Tibial nerve (tissue), 4 donors: ENCODE results near the gene ACP3. TPM values are rescaled to one million over a fixed set of nuclear protein-coding genes. Genes with fewer than 3 reads are reported as not detected.

ENCODE experiments used
- DNase-seq, 2 donors: peaks; one replicate each; pipeline ENCODE4 v3.0.0-alpha.2; 2019; ENCODE audit warnings: low spot score in 2 of 2
- H3K27ac ChIP-seq, 4 donors: fragments of 200-600 bp; sonication (generic) in 3 of 4; one replicate each; pipeline ENCODE4 v1.5.1; 2017 to 2019; ENCODE audit warnings: mild to moderate bottlenecking in 1 of 4
- H3K27me3 ChIP-seq, 2 donors: fragments of 200-600 bp; sonication (generic) in 1 of 2; one replicate each; pipeline versions ENCODE4 v1.5.1 to v1.6.0; 2017 to 2019
- H3K36me3 ChIP-seq, 3 donors: fragments of 200-600 bp; sonication (generic); one replicate each; pipeline ENCODE4 v1.5.1; 2018 to 2019
- H3K4me1 ChIP-seq, 4 donors: fragments of 200-600 bp; sonication (generic) in 3 of 4; one replicate each; pipeline ENCODE4 v1.5.1; 2017 to 2019
- H3K4me3 ChIP-seq, 4 donors: fragments of 200-600 bp; sonication (generic) in 3 of 4; one replicate each; pipeline ENCODE4 v1.5.1; 2017 to 2019; ENCODE audit warnings: mild to moderate bottlenecking in 1 of 4, moderate library complexity in 1 of 4
- H3K9me3 ChIP-seq, 4 donors: fragments of 200-600 bp; sonication (generic) in 3 of 4; one replicate each; pipeline ENCODE4 v1.5.1; 2017 to 2019
- EP300 ChIP-seq, 2 donors: sonication (generic); formaldehyde crosslinking; IDR thresholded peaks; one replicate each; pipeline ENCODE4 v1.6.1; 2017; ENCODE audit warnings: antibody characterized with exemption in 2 of 2, mild to moderate bottlenecking in 1 of 2
- POLR2A ChIP-seq, 2 donors: fragments of 450-650 bp; IDR thresholded peaks; one replicate each; pipeline ENCODE4 v1.6.1; 2017; ENCODE audit warnings: antibody characterized with exemption in 2 of 2, mild to moderate bottlenecking in 2 of 2, moderate library complexity in 2 of 2
- whole genome bisulfite sequencing, 2 donors: methylation state at CpG; one replicate each; pipeline ENCODE4 v1.1.5; 2018; 5-methylcytosine and 5-hydroxymethylcytosine counted together
- total RNA-seq, 4 donors: library from RNA; depleted of rRNA; stranded (reverse); fragments of >200 nt; gene quantifications; one replicate each; pipeline ENCODE4 v1.1.0, GENCODE V29; 2016
- TF ChIP-seq, protein P1 (sequence below), 5 experiments: fragments of 200-600 bp in 3 of 5; fragments of 450-650 bp in 2 of 5; sonication (generic) in 3 of 5; IDR thresholded peaks; one replicate each; pipeline ENCODE4 v1.5.1; 2016 to 2019; ENCODE audit warnings: antibody characterized with exemption in 5 of 5, mild to moderate bottlenecking in 3 of 5, moderate library complexity in 2 of 5

The ACP3 gene
- total RNA-seq, 4 donors from 2014 or later: 0.42 to 5.0 (median 3.3) TPM; not detected in 1

DNA sequence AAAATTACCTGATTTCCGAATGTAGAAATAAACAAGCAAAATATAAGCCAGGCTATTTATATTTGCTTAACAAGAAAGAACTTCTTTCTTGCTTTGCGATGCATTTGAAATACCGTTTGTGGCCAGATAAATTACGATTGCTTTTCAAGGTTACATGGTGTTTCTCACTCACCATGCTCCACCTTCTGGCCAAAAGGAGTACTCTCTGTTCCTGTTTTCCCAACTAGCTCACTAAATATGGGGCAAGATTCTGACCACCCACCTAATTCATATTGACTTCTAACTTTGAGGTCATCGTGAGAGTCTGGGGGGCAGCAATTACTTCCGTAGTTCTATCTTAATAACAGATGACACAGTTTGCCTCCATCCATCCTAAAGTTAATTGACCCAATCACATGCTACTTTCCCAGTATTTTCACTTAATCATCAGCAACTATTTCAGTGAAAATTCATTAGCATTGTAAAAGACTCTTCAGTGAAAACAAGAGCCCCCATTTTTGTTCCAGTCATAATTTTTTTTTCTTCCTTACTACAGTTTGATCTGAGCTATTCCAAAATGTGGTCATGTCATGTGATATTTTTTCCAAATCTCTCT is 25.9 kb downstream of the ACP3 start:
- H3K9me3 ChIP-seq: no peaks in the 10 kb centered on the region
- DNase-seq: peak in 1 of 2 donors; percentile 79
- no peaks in the 10 kb centered on the region for H3K27me3 ChIP-seq
- no peak overlapping the region for H3K27ac ChIP-seq
- H3K4me3 ChIP-seq: peak overlapping the region in 1 of 4 donors; percentile 13
- WGBS, 2 donors: 0 to 1% methylated on average over 6 of the region's 6 CpGs
- no peak for TF ChIP-seq POLR2A (IDR thresholded peaks at IDR 0.05)
- TF ChIP-seq, protein P1, sequence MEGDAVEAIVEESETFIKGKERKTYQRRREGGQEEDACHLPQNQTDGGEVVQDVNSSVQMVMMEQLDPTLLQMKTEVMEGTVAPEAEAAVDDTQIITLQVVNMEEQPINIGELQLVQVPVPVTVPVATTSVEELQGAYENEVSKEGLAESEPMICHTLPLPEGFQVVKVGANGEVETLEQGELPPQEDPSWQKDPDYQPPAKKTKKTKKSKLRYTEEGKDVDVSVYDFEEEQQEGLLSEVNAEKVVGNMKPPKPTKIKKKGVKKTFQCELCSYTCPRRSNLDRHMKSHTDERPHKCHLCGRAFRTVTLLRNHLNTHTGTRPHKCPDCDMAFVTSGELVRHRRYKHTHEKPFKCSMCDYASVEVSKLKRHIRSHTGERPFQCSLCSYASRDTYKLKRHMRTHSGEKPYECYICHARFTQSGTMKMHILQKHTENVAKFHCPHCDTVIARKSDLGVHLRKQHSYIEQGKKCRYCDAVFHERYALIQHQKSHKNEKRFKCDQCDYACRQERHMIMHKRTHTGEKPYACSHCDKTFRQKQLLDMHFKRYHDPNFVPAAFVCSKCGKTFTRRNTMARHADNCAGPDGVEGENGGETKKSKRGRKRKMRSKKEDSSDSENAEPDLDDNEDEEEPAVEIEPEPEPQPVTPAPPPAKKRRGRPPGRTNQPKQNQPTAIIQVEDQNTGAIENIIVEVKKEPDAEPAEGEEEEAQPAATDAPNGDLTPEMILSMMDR (IDR thresholded peaks at IDR 0.05): peak; percentile 62 to 83 (median 71)
- no peaks in the 10 kb centered on the region for H3K36me3 ChIP-seq
- peaks cover 0 to 14% (median 0%) of the 10 kb centered on the region in 4 donors for H3K4me1 ChIP-seq

DNA sequence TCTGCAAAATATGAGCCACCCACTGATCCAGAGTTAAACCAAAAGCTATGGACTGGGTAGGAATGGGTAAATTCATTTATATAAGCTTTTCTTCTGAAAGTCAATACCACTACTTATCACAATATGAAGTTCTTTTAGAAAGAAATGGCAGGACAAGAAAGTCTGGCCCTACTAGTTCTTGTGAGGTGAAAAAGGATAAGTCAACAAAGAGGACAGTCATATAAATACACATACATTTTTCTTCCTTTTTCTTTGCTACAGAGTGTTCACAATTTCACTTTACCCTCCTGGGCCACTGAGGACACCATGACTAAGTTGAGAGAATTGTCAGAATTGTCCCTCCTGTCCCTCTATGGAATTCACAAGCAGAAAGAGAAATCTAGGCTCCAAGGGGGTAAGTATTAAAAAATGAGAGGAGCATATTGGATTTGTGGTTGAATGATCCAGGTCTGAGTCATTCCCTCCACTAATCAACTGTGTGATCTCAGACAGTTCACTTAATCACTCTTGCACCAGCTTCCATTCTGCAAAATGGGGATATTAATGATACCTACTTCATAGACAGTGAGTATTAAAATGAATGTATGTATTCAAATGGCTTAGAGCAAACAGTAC is 27.6 kb downstream of the ACP3 start:
- TF ChIP-seq EP300 (IDR thresholded peaks at IDR 0.05): no peak
- TF ChIP-seq, protein P1 (IDR thresholded peaks at IDR 0.05): no peak
- TF ChIP-seq POLR2A (IDR thresholded peaks at IDR 0.05): no peak
- Histone ChIP-seq H3K27ac (no peak overlapping the region), H3K27me3 (no peaks in the 10 kb centered on the region), H3K9me3 (no peaks in the 10 kb centered on the region), H3K4me1 (peaks cover 0 to 14% (median 0%) of the 10 kb centered on the region in 4 donors), H3K36me3 (no peaks in the 10 kb centered on the region), H3K4me3 (no peak overlapping the region)
- DNase-seq: no peak

DNA sequence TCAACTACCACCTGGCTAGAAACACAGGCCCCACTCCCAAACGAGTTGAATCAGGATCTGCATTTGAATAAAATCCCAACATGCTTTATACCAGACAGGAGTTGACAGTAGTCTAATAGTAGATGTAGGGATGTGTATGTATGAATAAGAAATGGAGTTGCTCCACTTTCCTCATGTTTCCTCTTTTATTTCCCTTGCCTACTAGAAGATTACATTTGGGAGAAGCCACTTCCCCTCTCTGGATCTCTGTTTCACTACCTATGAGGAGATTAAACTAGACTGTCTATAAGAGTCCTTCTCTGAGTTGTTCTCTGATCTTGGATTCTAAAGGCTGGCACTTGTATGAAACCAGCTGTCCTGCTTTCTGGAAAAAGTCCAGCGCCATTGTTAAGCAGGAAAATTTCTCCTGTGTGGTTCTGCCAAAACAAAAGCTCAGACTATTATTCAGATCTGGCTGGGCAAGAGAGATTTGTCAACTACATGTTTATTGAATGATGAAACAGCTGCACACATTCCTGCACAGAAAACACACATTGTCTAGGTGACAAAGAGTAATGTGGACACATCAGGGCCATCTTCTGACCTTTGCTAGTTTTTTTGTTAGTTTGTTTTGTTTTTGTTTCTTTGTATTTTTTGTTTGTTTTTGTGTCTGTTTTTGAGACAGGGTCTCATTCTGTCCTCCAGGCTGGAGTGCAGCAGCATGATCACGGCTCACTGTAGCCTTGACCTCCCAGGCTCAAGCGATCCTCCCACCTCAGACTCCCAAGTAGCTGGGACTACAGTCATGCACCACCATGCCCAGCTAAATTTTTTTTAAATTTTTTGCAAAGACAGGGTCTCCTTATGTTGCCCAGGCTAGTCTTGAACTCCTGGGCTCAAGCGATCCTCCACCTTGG is 29.9 kb downstream of the ACP3 start:
- 70 to 75% methylated on average over 5 of the region's 5 CpGs for WGBS, 2 donors
- Histone ChIP-seq H3K9me3 (no peaks in the 10 kb centered on the region), H3K27ac (no peak overlapping the region), H3K4me3 (no peak overlapping the region), H3K36me3 (no peaks in the 10 kb centered on the region), H3K4me1 (peaks cover 0 to 12% (median 0%) of the 10 kb centered on the region in 4 donors), H3K27me3 (no peaks in the 10 kb centered on the region)
- DNase-seq: no peak
- TF ChIP-seq, protein P1 (IDR thresholded peaks at IDR 0.05): no peak
- TF ChIP-seq POLR2A (IDR thresholded peaks at IDR 0.05) (no peak), EP300 (IDR thresholded peaks at IDR 0.05) (no peak)

DNA sequence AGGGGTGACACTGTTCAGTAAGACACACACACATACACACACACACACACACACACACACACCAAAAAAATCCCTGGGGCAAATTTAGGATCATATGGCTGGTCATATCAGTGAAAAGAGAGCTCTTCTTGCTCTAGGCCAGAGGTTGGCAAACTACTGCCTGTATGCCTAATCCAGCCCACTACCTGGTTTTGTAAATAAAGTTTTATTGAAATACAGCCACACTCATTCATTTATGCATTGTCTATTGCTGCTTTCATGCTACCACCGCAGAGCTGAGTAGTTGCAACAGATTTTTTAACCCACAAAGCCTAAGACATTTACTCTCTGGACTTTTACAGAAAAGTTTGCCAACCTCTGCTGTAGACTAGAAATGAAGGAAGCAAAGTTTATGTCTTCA is 30.6 kb downstream of the ACP3 start:
- WGBS, 2 donors: 20 to 49% methylated on average over 1 of the region's 1 CpG
- no peak for DNase-seq
- Histone ChIP-seq H3K4me1 (peaks cover 0 to 5% (median 0%) of the 10 kb centered on the region in 4 donors), H3K4me3 (no peak overlapping the region), H3K36me3 (no peaks in the 10 kb centered on the region), H3K27ac (no peak overlapping the region), H3K9me3 (no peaks in the 10 kb centered on the region), H3K27me3 (no peaks in the 10 kb centered on the region)
- TF ChIP-seq, protein P1 (IDR thresholded peaks at IDR 0.05): no peak
- TF ChIP-seq POLR2A (IDR thresholded peaks at IDR 0.05) (no peak), EP300 (IDR thresholded peaks at IDR 0.05) (no peak)

DNA sequence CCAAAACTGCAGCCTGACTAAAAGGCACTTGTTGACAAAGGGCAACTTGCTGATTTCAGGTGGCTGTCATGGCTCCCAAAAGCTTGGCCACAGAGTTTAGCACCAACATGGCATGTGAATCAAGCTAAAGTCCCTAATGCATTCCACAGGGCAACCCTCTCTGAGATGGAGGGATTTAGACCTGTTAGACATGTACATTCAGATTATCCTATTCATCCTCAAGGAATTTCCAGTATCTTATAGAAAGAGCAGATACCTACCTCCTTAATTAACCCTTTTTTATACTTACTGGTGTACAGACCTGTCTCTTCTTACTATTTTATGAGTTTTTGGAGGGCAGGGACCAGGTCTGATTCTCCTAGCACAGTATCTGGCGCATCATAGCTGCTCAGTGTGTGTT is 31.3 kb downstream of the ACP3 start:
- H3K9me3 ChIP-seq: no peaks in the 10 kb centered on the region
- no peak overlapping the region for H3K4me3 ChIP-seq
- WGBS, 2 donors: 97 to 100% methylated on average over 1 of the region's 1 CpG
- no peaks in the 10 kb centered on the region for H3K36me3 ChIP-seq
- H3K4me1 ChIP-seq: peaks cover 0 to 4% (median 0%) of the 10 kb centered on the region in 4 donors
- no peak for DNase-seq
- H3K27me3 ChIP-seq: no peaks in the 10 kb centered on the region
- TF ChIP-seq EP300 (IDR thresholded peaks at IDR 0.05): no peak
- TF ChIP-seq, protein P1 (IDR thresholded peaks at IDR 0.05): no peak
- TF ChIP-seq POLR2A (IDR thresholded peaks at IDR 0.05): no peak
- no peak overlapping the region for H3K27ac ChIP-seq
